Stimulated activated CD4-positive, alpha-beta T cell treated with anti-CD3 and anti-CD28 coated beads, Interleukin-1b, Interleukin-23, amount 100 ng/mL, for 1 hour (primary cell): ENCODE measurements around the gene CFHR1.

Experiments used
- DNase-seq, 2 donors: peaks; one replicate each; pipeline ENCODE4 v3.0.0-alpha.2; 2020; ENCODE audit warnings: low read depth in 2 of 2

CFHR1 gene

DNA sequence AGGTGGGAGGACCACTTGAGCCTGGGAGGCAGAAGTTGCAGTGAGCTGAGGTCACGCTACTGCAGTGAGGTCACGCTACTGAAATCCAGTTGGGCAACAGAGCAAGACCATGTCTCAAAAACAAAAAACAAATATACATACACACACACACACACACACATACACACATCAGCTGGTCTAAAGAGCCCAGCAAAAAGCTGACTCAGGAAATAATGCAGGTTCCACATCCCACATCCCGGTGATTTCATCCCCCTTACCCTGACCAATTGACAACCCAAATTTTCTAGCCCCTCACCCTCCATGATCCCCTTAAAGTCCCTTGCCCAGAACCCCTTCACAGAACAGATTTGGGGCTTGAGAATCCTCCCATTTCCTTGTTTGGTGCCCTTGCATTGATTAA, 56.4 kb downstream of the CFHR1 start:
- no peak for DNase-seq

DNA sequence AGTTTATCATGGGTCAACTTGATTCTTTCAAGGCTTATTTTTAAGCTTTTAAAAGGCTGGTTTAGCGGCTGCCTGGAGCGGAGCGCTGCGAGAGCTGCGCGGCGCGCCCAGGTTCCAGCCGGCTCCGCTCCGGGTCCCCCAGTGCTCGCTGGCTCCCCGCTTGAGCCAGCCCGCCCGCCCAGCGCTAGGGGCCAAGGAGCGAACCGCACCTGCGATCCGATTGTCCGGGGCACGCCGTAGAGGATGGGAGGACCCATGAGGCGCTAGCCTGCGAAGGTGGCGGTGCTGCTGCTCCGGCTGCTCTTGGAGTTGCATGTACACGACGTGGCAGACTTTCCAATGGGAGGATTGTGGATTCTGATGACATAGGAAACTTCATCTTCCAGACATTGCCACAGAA, 58.4 kb downstream of the CFHR1 start:
- no peak for DNase-seq
